T-helper 1 cell treated with Interleukin-12 subunit alpha and Interleukin-12 subunit beta and Interleukin-4 antibody, amounts not matched to agents 30 μg/mL and 1 μg/mL, for 36 hours (primary cell): ENCODE data around the gene TMEM254.
"Not testable (repeated sequence)": the region's sequence is repeated elsewhere in the genome, so short reads cannot be mapped to it uniquely, and the experiment has no call there.

Source experiments
- H3K27ac Mint-ChIP-seq: one replicate; pipeline ENCODE4 v1.8.0; 2021; ENCODE audit warnings: mild to moderate bottlenecking, mixed read lengths
- H3K27me3 Mint-ChIP-seq: one replicate; pipeline ENCODE4 v1.8.0; 2021; ENCODE audit warnings: low read depth, mixed read lengths
- H3K36me3 Mint-ChIP-seq: one replicate; pipeline ENCODE4 v1.8.0; 2021; ENCODE audit warnings: low read depth, mixed read lengths
- H3K4me1 Mint-ChIP-seq: one replicate; pipeline ENCODE4 v1.8.0; 2021; ENCODE audit warnings: low read depth, mixed read lengths
- H3K4me3 Mint-ChIP-seq: one replicate; pipeline ENCODE4 v1.8.0; 2021; ENCODE audit warnings: mild to moderate bottlenecking, moderate library complexity, mixed read lengths
- H3K9me3 Mint-ChIP-seq: one replicate; pipeline ENCODE4 v1.8.0; 2021; ENCODE audit warnings: mixed read lengths

TMEM254 gene

DNA sequence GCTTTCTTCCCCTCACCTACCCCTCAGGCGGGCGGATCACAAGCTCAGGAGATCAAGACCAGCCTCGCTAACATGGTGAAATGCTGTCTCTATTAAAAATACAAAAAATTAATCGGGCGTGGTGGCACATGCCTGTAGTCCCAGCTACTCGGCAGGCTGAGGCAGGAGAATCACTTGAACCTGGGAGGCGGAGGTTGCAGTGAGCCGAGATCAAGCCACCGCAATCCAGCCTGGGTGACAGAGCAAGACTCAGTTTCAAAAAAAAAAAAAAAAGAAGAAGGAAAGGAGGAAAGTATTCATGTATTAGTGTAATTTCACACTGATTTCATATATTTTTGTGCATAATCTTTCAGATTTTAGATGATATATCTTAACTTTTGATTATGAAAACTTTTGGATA is 55.2 kb downstream of the TMEM254 start:
- not testable (repeated sequence) for H3K9me3 Mint-ChIP-seq, H3K36me3 Mint-ChIP-seq, H3K27ac Mint-ChIP-seq, H3K4me3 Mint-ChIP-seq, H3K4me1 Mint-ChIP-seq
- H3K27me3 Mint-ChIP-seq, result peaks cover 41% of the 10 kb centered on the region

DNA sequence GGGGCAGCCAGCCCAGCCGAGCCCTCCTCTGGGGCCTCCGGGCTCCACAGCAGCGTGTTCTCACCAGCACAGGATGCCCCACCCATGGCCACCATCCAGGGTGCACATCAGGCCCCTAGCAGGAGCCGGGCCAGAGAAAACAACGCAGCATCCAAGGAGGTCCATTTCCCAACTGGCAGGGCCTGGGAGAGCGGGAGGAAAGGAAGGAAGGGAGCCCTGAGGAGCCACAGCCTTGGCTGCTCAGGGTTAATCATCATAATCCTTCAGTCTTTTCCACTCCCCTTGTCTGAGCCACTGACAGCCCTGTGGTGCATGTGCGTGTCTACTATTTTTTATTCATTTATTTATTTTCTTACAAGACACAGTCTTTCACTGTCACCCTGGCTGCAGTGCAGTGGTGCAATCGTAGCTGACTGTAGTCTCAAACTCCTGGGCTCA is 57.7 kb downstream of the TMEM254 start:
- H3K4me1 Mint-ChIP-seq, result peaks cover 3% of the 10 kb centered on the region
- H3K36me3 Mint-ChIP-seq, result no peaks in the 10 kb centered on the region
- H3K4me3 Mint-ChIP-seq, result no peak overlapping the region
- no peak overlapping the region for H3K27ac Mint-ChIP-seq
- H3K9me3 Mint-ChIP-seq, result no peaks in the 10 kb centered on the region
- peaks cover 32% of the 10 kb centered on the region for H3K27me3 Mint-ChIP-seq

DNA sequence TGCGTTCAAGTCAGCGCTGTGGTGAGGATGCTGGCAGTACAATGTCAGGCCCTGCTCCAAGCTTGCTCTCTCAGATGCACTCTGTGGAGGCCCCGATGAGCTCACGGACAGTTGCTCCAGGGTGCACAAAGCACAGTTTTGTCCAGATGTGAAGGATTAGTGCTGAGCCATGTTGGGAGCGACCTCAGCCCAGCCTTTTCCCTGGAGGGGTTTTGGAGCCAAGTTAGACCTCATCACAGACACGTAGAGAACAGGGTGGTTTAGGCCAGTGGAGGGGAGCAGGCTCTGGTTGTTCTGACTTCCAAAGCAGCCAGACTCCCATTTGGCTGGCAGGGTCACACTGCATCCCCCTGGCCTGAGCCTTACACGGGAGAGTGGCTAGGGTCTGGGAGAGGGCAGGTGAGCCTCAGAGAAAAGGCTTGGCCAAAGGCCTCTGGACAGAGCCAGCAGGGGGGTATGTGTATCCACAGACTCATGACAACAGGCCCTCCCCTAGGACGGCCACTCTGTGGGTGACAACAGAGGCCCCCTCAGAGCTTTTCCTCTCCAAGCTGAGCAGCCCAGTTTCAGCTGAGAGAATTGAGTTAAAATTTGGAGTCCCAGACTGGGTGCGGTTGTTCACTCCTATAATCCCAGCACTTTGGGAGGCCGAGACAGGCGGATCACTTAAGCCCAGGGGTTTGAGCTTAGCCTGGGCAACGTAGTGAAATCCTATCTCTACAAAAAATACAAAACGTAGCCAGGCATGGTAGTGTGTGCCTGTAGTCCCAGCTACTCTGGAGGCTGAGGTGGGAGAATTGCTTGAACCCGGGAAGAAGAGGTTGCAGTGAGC is 58.8 kb downstream of the TMEM254 start:
- no peak overlapping the region for H3K27ac Mint-ChIP-seq
- H3K4me3 Mint-ChIP-seq, result no peak overlapping the region
- H3K4me1 Mint-ChIP-seq, result peaks cover 3% of the 10 kb centered on the region
- H3K9me3 Mint-ChIP-seq, result no peaks in the 10 kb centered on the region
- peaks cover 21% of the 10 kb centered on the region for H3K27me3 Mint-ChIP-seq
- H3K36me3 Mint-ChIP-seq, result no peaks in the 10 kb centered on the region

DNA sequence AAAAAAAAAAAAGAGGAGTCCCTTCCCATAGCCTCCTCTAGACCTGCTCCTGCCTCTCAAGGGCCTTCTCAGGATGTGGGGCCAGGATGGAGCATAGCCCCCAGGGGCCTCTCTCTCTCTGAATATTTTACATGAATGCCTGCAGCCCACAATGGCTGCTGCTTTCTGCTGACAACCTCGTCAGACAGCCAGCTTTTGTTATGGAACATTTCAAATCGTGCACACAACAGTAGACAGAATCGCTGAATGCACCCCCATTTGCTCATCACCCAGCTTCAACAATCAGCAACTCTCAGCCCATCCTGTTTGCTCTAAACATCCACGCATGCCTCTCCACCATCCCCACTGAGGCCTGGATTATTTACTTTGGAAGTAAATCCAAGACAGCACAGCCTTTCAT is 59.5 kb downstream of the TMEM254 start:
- Mint-ChIP-seq H3K27ac (no peak overlapping the region), H3K27me3 (peaks cover 17% of the 10 kb centered on the region), H3K9me3 (no peaks in the 10 kb centered on the region), H3K4me3 (no peak overlapping the region), H3K4me1 (peaks cover 1% of the 10 kb centered on the region), H3K36me3 (no peaks in the 10 kb centered on the region)

DNA sequence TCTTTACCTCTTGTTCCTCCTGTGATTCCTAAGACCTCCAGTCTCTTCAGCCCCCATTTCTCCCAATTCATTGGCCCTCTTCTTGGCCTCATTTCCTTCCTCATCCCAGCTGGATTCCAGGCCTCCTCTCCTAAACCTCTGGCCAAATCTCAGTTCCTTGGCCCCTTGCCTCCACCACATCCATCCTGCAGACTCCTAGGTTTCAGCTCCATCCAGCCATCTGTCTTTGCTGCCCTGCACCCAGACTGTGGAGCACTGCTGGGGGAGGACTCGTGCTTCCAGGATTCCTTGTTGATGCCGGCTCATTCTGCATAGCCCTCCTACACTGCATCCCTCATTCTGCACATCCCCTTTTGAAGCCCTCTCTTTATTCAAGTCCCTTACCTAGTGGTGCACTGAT is 60.8 kb downstream of the TMEM254 start:
- no peaks in the 10 kb centered on the region for H3K36me3 Mint-ChIP-seq
- peaks cover 6% of the 10 kb centered on the region for H3K27me3 Mint-ChIP-seq
- H3K27ac Mint-ChIP-seq, result no peak overlapping the region
- H3K4me3 Mint-ChIP-seq, result no peak overlapping the region
- H3K9me3 Mint-ChIP-seq, result no peaks in the 10 kb centered on the region
- peaks cover 5% of the 10 kb centered on the region for H3K4me1 Mint-ChIP-seq

DNA sequence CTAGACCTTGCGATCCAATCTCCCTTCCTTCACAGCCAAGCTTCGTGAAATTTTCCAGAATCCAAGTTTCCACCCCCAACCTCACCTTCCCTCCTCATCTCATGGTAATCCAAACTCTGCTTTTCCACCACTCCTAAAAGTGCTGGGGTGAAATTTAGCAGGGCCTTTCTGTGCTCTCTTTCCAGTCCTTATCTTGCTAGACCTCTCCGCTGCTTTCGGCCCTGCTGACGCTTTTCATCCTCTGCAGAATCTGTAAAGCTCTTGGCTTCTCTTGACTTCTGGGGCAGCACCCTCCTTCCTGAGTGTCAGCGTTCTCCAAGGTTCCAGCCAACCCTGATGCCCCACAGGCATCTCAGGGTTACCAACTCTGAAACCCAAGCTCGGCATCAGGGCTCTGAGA is 61.8 kb downstream of the TMEM254 start:
- Mint-ChIP-seq H3K9me3 (no peaks in the 10 kb centered on the region), H3K4me1 (peaks cover 12% of the 10 kb centered on the region), H3K27me3 (no peaks in the 10 kb centered on the region), H3K4me3 (no peak overlapping the region), H3K36me3 (no peaks in the 10 kb centered on the region), H3K27ac (no peak overlapping the region)

DNA sequence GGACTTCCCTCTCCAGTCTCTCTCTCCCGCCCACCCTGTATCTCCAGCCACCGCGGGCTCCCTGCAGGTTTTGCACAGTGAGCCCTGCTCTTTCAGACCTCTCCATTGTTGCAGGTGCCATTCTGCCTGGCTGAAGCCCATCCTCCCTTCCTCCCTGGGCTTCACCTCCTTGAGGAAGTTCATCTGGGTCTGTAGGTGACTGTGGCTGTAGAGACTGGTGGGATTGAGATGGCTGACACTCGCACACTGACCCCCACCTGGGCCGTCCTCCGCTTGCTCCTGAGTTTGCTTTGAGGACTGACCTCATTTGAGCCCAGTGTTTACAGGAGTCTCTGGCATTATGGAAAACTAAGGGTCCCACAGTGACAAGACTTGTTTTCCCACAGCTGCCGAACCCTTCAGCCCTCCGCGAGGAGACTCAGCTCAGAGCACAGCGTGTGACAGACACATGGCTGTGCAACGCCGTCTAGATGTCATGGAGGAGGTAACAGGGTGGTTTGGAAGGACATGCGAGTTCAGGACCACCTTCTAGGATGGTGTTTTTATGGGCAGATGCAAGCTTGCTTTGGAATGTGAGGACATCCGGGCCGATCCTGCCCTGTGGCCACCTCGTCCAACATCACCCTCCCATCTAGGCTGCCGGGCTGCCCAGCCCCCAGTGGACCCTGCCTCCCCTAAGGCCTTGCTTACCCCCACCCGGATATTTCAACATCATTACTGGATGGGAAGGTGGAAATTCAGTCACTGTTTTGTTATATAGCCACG is 63.4 kb downstream of the TMEM254 start:
- Mint-ChIP-seq H3K4me1 (peaks cover 18% of the 10 kb centered on the region), H3K36me3 (peaks cover 2% of the 10 kb centered on the region), H3K27ac (no peak overlapping the region), H3K4me3 (no peak overlapping the region), H3K9me3 (no peaks in the 10 kb centered on the region), H3K27me3 (no peaks in the 10 kb centered on the region)
